Ishikawa (cell line): ENCODE results near the gene ROBO1.

Experiments used
- CEBPB ChIP-seq: IDR thresholded peaks from 2 replicates; pipeline ENCODE4 v1.6.1; 2012
- CREB1 ChIP-seq: IDR thresholded peaks from 2 replicates; pipeline ENCODE4 v1.6.1; 2012; ENCODE audit warnings: low read depth
- EGR1 ChIP-seq: IDR thresholded peaks from 2 replicates; pipeline ENCODE4 v1.6.1; 2012
- EP300 ChIP-seq: IDR thresholded peaks from 2 replicates; pipeline ENCODE4 v1.6.1; 2012; ENCODE audit warnings: borderline replicate concordance
- FOXM1 ChIP-seq: IDR thresholded peaks from 2 replicates; pipeline ENCODE4 v1.6.1; 2012; ENCODE audit warnings: low read depth, borderline replicate concordance
- MAX ChIP-seq: IDR thresholded peaks from 2 replicates; pipeline ENCODE4 v1.6.1; 2012
- NFIC ChIP-seq: IDR thresholded peaks from 2 replicates; pipeline ENCODE4 v1.6.1; 2012
- RAD21 ChIP-seq: IDR thresholded peaks from 2 replicates; pipeline ENCODE4 v1.6.1; 2012; ENCODE audit warnings: low read depth
- REST ChIP-seq: IDR thresholded peaks from 2 replicates; pipeline ENCODE4 v1.6.1; 2012; ENCODE audit warnings: low read depth, mild to moderate bottlenecking
- TAF1 ChIP-seq: IDR thresholded peaks from 2 replicates; pipeline ENCODE4 v1.6.1; 2012; ENCODE audit warnings: low read depth, mild to moderate bottlenecking
- TCF12 ChIP-seq: IDR thresholded peaks from 2 replicates; pipeline ENCODE4 v1.6.1; 2012; ENCODE audit warnings: low read depth
- TEAD4 ChIP-seq: IDR thresholded peaks from 2 replicates; pipeline ENCODE4 v1.6.1; 2012
- USF1 ChIP-seq: IDR thresholded peaks from 2 replicates; pipeline ENCODE4 v1.6.1; 2012
- YY1 ChIP-seq: IDR thresholded peaks from 2 replicates; pipeline ENCODE4 v1.6.1; 2012; ENCODE audit warnings: low read depth
- ZBTB7A ChIP-seq: IDR thresholded peaks from 2 replicates; pipeline ENCODE4 v1.6.1; 2012; ENCODE audit warnings: low read depth

The ROBO1 gene

GRCh38 chr3:79094654-79095053, 673.1 kb downstream of the ROBO1 start:
- TF ChIP-seq CEBPB, result no peak
- TF ChIP-seq YY1, result no peak
- no peak for TF ChIP-seq REST
- TF ChIP-seq EGR1, result no peak
- TF ChIP-seq TCF12, result no peak
- no peak for TF ChIP-seq CREB1
- TF ChIP-seq USF1, result no peak
- TF ChIP-seq FOXM1, result no peak
- no peak for TF ChIP-seq TAF1
- no peak for TF ChIP-seq ZBTB7A
- no peak for TF ChIP-seq MAX
- TF ChIP-seq NFIC, result no peak
- TF ChIP-seq TEAD4, result no peak

GRCh38 chr3:79086514-79086913, 681.3 kb downstream of the ROBO1 start:
- TF ChIP-seq TAF1 (no peak), CEBPB (0 out of 2 replicates have a peak, but pooled peaks have one; percentile 20), ZBTB7A (no peak), EGR1 (no peak), TEAD4 (no peak), EP300 (no peak), TCF12 (no peak), RAD21 (peak; percentile 72), USF1 (no peak)

GRCh38 chr3:79085171-79085570, 682.6 kb downstream of the ROBO1 start:
- TF ChIP-seq TCF12 (no peak), ZBTB7A (no peak), YY1 (no peak), MAX (no peak), CEBPB (no peak), NFIC (no peak), EP300 (no peak), FOXM1 (no peak), RAD21 (no peak), TEAD4 (no peak), USF1 (no peak), EGR1 (no peak), REST (no peak)

- TF ChIP-seq TCF12, result no peak
Observed at GRCh38 chr3:79081335-79081734, 686.5 kb downstream of the ROBO1 start.

- TF ChIP-seq EGR1, result no peak
- TF ChIP-seq TCF12, result no peak
- TF ChIP-seq TAF1, result no peak
- no peak for TF ChIP-seq CREB1
- TF ChIP-seq NFIC, result no peak
- TF ChIP-seq REST, result no peak
- TF ChIP-seq FOXM1, result no peak
- no peak for TF ChIP-seq CEBPB
- no peak for TF ChIP-seq TEAD4
- TF ChIP-seq RAD21, result no peak
- TF ChIP-seq YY1, result no peak
- TF ChIP-seq USF1, result no peak
- no peak for TF ChIP-seq EP300
- TF ChIP-seq MAX, result no peak
Observed at GRCh38 chr3:79074558-79074957, 693.2 kb downstream of the ROBO1 start.
